ENCODE measurements around the gene RNU1-4.
"Not testable (repeated sequence)": the region's sequence is repeated elsewhere in the genome, so short reads cannot be mapped to it uniquely, and the experiment has no call there.

Gene RNU1-4

DNA sequence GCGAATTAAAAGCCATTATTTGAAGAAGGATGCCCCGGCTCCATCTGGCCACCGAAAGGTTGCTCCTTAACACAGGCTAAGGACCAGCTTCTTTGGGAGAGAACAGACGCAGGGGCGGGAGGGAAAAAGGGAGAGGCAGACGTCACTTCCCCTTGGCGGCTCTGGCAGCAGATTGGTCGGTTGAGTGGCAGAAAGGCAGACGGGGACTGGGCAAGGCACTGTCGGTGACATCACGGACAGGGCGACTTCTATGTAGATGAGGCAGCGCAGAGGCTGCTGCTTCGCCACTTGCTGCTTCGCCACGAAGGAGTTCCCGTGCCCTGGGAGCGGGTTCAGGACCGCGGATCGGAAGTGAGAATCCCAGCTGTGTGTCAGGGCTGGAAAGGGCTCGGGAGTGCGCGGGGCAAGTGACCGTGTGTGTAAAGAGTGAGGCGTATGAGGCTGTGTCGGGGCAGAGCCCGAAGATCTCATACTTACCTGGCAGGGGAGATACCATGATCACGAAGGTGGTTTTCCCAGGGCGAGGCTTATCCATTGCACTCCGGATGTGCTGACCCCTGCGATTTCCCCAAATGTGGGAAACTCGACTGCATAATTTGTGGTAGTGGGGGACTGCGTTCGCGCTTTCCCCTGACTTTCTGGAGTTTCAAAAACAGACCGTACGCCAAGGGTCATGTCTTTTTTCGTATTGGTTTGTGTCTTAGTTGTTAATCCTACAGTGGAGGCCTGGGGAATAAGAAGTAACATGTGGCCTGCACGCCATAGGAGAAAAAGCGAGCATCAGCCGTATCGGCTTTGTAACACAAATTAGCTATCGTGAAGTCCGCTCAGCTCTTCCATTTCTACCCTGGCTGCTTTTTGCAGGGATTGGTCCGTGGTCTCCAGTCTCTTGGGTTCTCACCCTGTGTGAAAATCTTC lies at the start of gene RNU1-4:
TSS of gene RNU1-4 (plus strand) at position 470 of the 918 bp plus-strand sequence.
- not testable (repeated sequence) for H3K27ac ChIP-seq (ENCODE audit: low read length)

DNA sequence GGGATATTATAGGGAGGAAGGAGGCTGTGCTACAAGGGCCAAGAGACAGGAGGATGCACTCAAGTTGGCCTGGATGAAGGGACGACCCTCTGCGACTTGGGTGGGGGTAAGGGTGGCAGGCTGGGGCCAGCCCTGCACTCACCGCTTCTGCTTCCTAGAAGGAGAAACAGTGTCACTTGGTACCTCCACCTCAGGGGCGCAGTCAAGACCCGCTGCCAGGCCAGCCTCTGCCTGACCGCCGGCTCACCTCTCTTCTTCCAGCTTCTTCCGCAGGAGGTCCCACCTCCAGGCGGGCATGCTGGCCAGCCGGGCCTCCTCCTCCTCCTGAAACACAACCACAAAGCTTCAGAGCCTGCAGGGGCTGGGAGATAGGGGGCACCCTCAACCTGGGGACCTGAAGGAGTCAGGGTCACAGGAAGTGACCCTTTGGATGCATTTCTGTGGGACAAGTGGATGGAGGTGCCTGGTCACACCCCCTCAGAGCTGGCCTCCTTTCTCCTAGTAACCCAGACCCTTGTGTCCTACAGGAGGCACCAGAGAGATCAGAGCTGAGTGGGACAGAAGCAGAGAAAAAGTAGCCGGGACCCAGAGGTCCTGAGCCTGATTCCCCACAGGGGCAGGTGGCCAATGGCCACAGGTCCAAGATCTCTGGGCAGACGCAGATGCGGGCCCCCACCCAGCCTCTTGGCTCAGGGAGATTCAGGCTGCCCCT lies 49.2 kb upstream of the RNU1-4 start:
- H3K4me3 ChIP-seq (ENCODE audit: low read length); H3K27me3 ChIP-seq (ENCODE audit: control insufficient read depth, insufficient read depth, low read length); DNase-seq (ENCODE audit: low read depth, low spot score); H3K9me3 ChIP-seq (ENCODE audit: control insufficient read depth, insufficient read depth, low read length); H3K27ac ChIP-seq (ENCODE audit: low read length); H3K4me1 ChIP-seq (ENCODE audit: control insufficient read depth, insufficient read depth, low read length); H3K36me3 ChIP-seq (ENCODE audit: control insufficient read depth, insufficient read depth, low read length): not testable (repeated sequence)
- WGBS (ENCODE audit: insufficient coverage, insufficient read length), result no CpG with 5 or more reads among the region's 13 CpGs

More for the DNA sequence above, at the start of gene RNU1-4:
- WGBS (ENCODE audit: insufficient coverage, insufficient read length), result no CpG with 5 or more reads among the region's 46 CpGs
- not testable (repeated sequence) for H3K4me1 ChIP-seq (ENCODE audit: control insufficient read depth, insufficient read depth, low read length); H3K27me3 ChIP-seq (ENCODE audit: control insufficient read depth, insufficient read depth, low read length); H3K36me3 ChIP-seq (ENCODE audit: control insufficient read depth, insufficient read depth, low read length); DNase-seq (ENCODE audit: low read depth, low spot score); H3K9me3 ChIP-seq (ENCODE audit: control insufficient read depth, insufficient read depth, low read length); H3K4me3 ChIP-seq (ENCODE audit: low read length)

DNA sequence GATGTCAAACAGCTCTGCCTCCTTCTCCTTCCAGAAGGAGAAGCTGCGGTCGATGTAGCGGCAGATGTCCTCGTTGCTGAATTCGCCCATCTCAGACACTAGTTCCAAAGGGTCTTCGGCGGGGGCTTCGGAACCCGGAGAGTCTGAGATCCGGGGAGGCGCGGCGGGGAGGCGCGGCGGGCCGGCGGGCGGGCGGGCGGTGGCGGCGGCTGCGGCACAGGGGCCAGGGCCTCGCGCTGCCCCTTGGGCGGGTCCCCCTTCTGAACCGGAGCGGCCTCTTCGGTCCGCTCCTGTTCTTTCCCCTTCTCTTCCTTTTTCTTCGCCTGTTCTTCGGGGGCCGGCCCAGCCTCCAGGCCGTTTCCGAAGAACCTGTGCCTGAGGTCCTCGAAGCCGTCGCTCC lies 48.0 kb upstream of the RNU1-4 start:
- not testable (repeated sequence) for H3K9me3 ChIP-seq (ENCODE audit: control insufficient read depth, insufficient read depth, low read length); H3K36me3 ChIP-seq (ENCODE audit: control insufficient read depth, insufficient read depth, low read length); H3K27ac ChIP-seq (ENCODE audit: low read length); H3K27me3 ChIP-seq (ENCODE audit: control insufficient read depth, insufficient read depth, low read length); H3K4me1 ChIP-seq (ENCODE audit: control insufficient read depth, insufficient read depth, low read length); DNase-seq (ENCODE audit: low read depth, low spot score); H3K4me3 ChIP-seq (ENCODE audit: low read length)
- WGBS (ENCODE audit: insufficient coverage, insufficient read length), result no CpG with 5 or more reads among the region's 39 CpGs

DNA sequence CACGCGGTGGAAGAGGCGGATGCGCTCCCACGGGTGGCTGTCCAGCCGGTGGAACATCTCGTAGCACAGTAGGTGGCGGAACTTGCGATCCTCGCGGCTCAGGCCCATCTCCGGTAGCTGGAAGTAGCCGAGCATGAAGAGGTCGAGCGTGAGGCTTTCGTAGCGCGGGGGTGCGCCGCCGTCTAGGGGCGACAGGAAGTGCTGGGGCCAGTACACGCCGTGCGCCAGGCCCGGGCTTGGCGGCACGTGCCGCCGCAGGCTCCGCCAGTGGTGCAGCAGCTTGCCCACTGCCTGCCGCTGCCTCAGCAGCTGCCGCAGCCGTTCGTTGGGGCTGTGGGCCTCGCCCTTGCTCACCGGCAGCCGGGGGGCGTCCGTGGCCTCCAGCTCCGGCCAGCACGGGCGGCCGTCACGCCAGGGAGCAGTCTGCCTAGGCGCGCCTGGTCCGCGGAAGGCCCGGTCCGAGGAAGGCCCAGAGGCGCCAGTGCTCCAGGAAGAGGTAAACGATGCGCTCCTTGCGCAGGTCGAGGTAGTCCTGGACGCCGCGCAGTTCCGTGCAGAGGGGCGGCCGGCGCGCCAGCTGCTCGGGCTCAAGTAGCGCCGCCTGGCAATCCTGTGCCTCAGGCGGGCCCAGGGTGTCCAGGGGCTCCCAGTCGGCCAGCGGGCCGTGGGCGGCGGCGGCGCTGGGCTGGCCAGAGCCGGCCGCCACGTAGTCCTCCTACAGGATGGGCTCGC lies 47.4 kb upstream of the RNU1-4 start:
- not testable (repeated sequence) for H3K4me3 ChIP-seq (ENCODE audit: low read length); H3K4me1 ChIP-seq (ENCODE audit: control insufficient read depth, insufficient read depth, low read length); H3K9me3 ChIP-seq (ENCODE audit: control insufficient read depth, insufficient read depth, low read length); H3K36me3 ChIP-seq (ENCODE audit: control insufficient read depth, insufficient read depth, low read length); H3K27ac ChIP-seq (ENCODE audit: low read length); DNase-seq (ENCODE audit: low read depth, low spot score); H3K27me3 ChIP-seq (ENCODE audit: control insufficient read depth, insufficient read depth, low read length)
- no CpG with 5 or more reads among the region's 79 CpGs for WGBS (ENCODE audit: insufficient coverage, insufficient read length)

DNA sequence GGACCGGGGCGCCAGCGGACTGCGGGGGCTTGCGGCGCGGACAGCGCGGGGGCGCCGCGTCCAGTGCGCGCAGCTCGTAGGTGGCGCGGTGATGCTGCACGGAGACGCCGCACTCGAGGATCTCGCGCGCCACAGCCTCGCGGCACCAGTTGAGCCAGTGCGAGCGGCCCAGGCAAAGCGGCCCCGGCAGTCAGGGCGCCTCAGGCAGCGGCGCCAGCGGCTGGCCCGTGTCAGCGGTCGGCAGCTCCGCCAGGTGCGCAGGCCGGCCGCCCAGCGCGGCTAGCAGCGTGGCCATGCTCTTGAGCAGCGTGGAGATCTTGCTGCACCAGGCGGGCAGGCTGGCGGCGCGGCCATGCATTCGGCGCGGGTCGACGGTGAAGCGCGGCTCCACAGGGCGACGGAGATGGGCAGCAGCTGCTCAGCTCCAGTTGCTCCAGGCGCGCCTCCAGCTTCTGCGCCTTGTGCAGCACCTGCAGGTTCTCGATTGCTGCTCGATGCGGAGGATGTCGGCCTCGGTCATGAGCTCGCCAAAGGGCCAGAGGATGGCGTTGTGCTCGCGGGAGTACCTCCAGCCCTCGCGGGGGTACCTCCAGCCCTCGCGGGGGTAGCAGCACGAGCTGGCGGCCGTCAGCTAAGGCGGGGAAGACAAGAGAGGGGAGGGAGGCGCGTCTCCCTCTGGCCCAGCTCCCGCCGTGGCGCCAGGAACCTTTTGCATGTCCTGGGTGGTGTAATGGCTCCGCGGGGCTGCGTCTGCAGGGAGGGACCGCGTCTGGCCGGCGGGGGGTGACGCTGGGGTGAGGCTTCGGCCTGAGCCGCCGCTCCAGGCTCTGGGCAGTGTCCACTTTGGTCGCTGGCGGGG lies 46.6 kb upstream of the RNU1-4 start:
- not testable (repeated sequence) for H3K9me3 ChIP-seq (ENCODE audit: control insufficient read depth, insufficient read depth, low read length); H3K27me3 ChIP-seq (ENCODE audit: control insufficient read depth, insufficient read depth, low read length); H3K27ac ChIP-seq (ENCODE audit: low read length); H3K4me1 ChIP-seq (ENCODE audit: control insufficient read depth, insufficient read depth, low read length); DNase-seq (ENCODE audit: low read depth, low spot score); H3K36me3 ChIP-seq (ENCODE audit: control insufficient read depth, insufficient read depth, low read length)
- H3K4me3 ChIP-seq (ENCODE audit: low read length), result peak overlapping the region; percentile 24; the same call in 1 of the 2 replicates
- no CpG with 5 or more reads among the region's 96 CpGs for WGBS (ENCODE audit: insufficient coverage, insufficient read length)

DNA sequence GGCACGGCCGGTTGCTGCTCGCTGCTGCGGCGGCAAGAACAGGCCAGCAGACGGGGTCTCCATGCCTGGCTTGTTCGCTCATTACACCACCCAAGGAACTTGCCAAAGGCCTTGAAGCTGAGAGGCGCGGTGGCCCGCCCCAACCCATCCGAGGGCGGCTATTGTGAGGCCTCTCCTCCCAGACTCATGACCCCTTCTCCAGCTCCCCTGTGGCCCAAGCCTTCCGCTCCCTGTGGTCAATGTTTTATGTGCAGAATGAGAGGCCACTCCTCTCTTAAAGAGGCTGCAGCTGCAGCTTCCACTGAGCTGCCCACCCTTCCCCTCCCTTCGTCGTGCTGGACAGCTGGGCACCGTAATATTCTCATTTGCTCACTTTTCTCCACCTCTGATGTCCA lies 46.0 kb upstream of the RNU1-4 start:
- no CpG with 5 or more reads among the region's 16 CpGs for WGBS (ENCODE audit: insufficient coverage, insufficient read length)
- not testable (repeated sequence) for DNase-seq (ENCODE audit: low read depth, low spot score); H3K36me3 ChIP-seq (ENCODE audit: control insufficient read depth, insufficient read depth, low read length); H3K4me1 ChIP-seq (ENCODE audit: control insufficient read depth, insufficient read depth, low read length); H3K27ac ChIP-seq (ENCODE audit: low read length); H3K9me3 ChIP-seq (ENCODE audit: control insufficient read depth, insufficient read depth, low read length); H3K27me3 ChIP-seq (ENCODE audit: control insufficient read depth, insufficient read depth, low read length); H3K4me3 ChIP-seq (ENCODE audit: low read length)

DNA sequence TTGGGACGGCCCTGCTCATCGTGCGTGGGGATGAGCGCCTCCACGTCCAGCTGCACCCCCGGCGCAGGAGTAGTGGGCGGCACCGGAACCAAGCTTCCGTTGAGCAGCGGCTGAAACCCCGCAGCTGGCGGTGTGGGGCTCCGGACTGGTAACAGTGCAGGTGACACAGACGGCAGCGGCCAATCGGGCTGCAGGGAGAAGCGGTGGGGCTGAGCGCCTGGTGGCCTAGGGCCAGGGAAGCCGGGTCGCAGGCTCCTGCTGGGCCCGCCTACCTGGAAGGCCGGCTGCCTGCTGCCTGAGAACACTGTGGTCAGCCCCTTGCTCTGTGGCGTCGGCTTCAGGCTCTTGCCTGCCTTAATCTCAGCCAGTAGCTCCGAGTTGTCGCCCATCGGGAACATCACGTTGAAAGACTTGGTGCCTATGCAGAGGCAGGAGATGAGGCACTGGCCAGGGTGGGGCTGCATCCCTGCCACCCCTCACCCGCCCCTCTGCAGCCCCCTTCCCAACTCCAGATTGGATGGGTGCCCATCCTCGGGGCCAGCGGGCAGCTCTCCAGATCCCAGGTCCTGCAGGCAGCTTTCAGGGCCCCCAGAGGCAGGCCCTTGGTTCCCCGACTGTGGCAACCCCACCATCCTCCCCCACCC lies 43.7 kb upstream of the RNU1-4 start:
- not testable (repeated sequence) for H3K4me3 ChIP-seq (ENCODE audit: low read length); DNase-seq (ENCODE audit: low read depth, low spot score); H3K4me1 ChIP-seq (ENCODE audit: control insufficient read depth, insufficient read depth, low read length); H3K36me3 ChIP-seq (ENCODE audit: control insufficient read depth, insufficient read depth, low read length); H3K9me3 ChIP-seq (ENCODE audit: control insufficient read depth, insufficient read depth, low read length); H3K27me3 ChIP-seq (ENCODE audit: control insufficient read depth, insufficient read depth, low read length); H3K27ac ChIP-seq (ENCODE audit: low read length)
- no CpG with 5 or more reads among the region's 33 CpGs for WGBS (ENCODE audit: insufficient coverage, insufficient read length)

DNA sequence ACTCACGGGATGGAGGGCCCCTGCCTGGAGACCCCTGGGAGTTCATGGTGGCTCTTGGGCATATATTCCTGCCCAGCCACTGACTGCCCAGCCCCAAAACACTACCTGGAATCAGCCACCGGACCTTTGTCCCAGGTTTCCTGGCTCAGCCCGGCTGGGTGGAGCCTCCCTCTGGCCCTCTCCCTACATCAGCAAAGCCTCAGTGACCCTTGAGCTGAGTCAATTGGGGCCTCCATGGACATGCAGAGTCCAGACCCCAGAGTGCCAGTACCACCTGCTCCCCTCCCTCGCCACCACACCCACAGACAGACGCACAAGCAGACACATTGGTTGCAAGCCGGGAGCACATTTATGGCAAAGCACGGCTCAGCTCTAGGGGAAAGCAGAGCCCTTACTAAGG lies 43.2 kb upstream of the RNU1-4 start:
- not testable (repeated sequence) for DNase-seq (ENCODE audit: low read depth, low spot score); H3K27me3 ChIP-seq (ENCODE audit: control insufficient read depth, insufficient read depth, low read length); H3K27ac ChIP-seq (ENCODE audit: low read length); H3K4me1 ChIP-seq (ENCODE audit: control insufficient read depth, insufficient read depth, low read length); H3K36me3 ChIP-seq (ENCODE audit: control insufficient read depth, insufficient read depth, low read length); H3K4me3 ChIP-seq (ENCODE audit: low read length); H3K9me3 ChIP-seq (ENCODE audit: control insufficient read depth, insufficient read depth, low read length)
- no CpG with 5 or more reads among the region's 7 CpGs for WGBS (ENCODE audit: insufficient coverage, insufficient read length)

DNA sequence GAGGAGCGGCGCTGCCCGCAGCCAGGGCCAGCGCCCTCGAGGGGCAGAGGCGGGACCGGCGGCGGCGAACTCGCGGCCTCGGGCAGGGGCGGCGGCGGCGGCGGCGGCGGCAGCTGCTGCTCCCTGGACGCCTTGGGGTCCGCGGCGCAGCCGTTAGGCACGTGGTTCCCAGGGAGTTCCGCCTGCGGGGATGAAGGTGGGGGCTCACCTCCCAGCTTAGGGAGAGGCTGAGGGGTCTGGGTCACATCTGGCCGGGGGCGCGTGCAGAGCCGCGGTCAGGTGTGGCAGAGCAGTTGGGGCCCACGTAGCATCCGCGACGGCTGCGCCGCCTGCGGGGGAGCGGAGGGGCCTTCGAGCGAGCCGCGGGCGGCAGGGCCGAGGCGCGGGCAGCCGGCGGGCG lies 40.9 kb upstream of the RNU1-4 start:
- H3K27me3 ChIP-seq (ENCODE audit: control insufficient read depth, insufficient read depth, low read length); H3K4me1 ChIP-seq (ENCODE audit: control insufficient read depth, insufficient read depth, low read length); H3K4me3 ChIP-seq (ENCODE audit: low read length); DNase-seq (ENCODE audit: low read depth, low spot score); H3K9me3 ChIP-seq (ENCODE audit: control insufficient read depth, insufficient read depth, low read length); H3K27ac ChIP-seq (ENCODE audit: low read length); H3K36me3 ChIP-seq (ENCODE audit: control insufficient read depth, insufficient read depth, low read length): not testable (repeated sequence)
- WGBS (ENCODE audit: insufficient coverage, insufficient read length), result no CpG with 5 or more reads among the region's 52 CpGs
